Suprapubic skin (tissue), 4 donors: Measurements from ENCODE around the gene AGAP1.

Experiments used
- CTCF ChIP-seq, 2 donors: fragments of 200-600 bp in 1 of 2; fragments of 450-650 bp in 1 of 2; sonication (generic) in 1 of 2; IDR thresholded peaks; one replicate each; pipeline ENCODE4 v1.5.1; 2016 to 2019; ENCODE audit warnings: antibody characterized with exemption in 2 of 2, mild to moderate bottlenecking in 1 of 2, moderate library complexity in 1 of 2
- EP300 ChIP-seq: sonication (generic); formaldehyde crosslinking; IDR thresholded peaks from one replicate; pipeline ENCODE4 v1.6.1; 2017; ENCODE audit warnings: antibody characterized with exemption
- POLR2A ChIP-seq, 2 donors: fragments of 450-650 bp; IDR thresholded peaks; one replicate each; pipeline ENCODE4 v1.6.1; 2017; ENCODE audit warnings: antibody characterized with exemption in 2 of 2, mild to moderate bottlenecking in 2 of 2, moderate library complexity in 2 of 2
- POLR2AphosphoS5 ChIP-seq, 3 donors: sonication (generic); formaldehyde crosslinking; IDR thresholded peaks; one replicate each; pipeline ENCODE4 v1.6.1; 2017; ENCODE audit warnings: antibody characterized with exemption in 3 of 3

- TF ChIP-seq CTCF (IDR thresholded peaks at IDR 0.05) (no peak), POLR2A (IDR thresholded peaks at IDR 0.05) (no peak), EP300 (no peak), POLR2AphosphoS5 (IDR thresholded peaks at IDR 0.05) (no peak)
Observed at GRCh38 chr2:236080412-236080811, 586.6 kb downstream of the AGAP1 start.
